HG03025 (cell line): ENCODE results near the gene TBC1D9.

ENCODE experiments used
- ATAC-seq: cut with Tn5 transposase; IDR thresholded peaks from one replicate; pipeline ENCODE4 v1.9.1; 2021; ENCODE audit warnings: mild to moderate bottlenecking, moderate library complexity; ENCODE audit not compliant: unreplicated experiment, low FRiP score

TBC1D9 gene

GRCh38 chr4:140659943-140660700, 96.1 kb downstream of the TBC1D9 start:
- ATAC-seq = no peak

- no peak for ATAC-seq
Measured at GRCh38 chr4:140654495-140654814, 101.7 kb downstream of the TBC1D9 start.

- ATAC-seq = no peak
Measured at GRCh38 chr4:140653718-140654494, 102.3 kb downstream of the TBC1D9 start.

GRCh38 chr4:140652601-140653000, 103.6 kb downstream of the TBC1D9 start:
- ATAC-seq = no peak

GRCh38 chr4:140648716-140649308, 107.4 kb downstream of the TBC1D9 start:
- ATAC-seq = no peak

GRCh38 chr4:140645614-140646412, 110.4 kb downstream of the TBC1D9 start:
- no peak for ATAC-seq

- no peak for ATAC-seq
Measured at GRCh38 chr4:140645196-140645595, 111.0 kb downstream of the TBC1D9 start.

- no peak for ATAC-seq
Measured at GRCh38 chr4:140644470-140645185, 111.6 kb downstream of the TBC1D9 start.

GRCh38 chr4:140643571-140644055, 112.6 kb downstream of the TBC1D9 start:
- no peak for ATAC-seq

- ATAC-seq = no peak
Measured at GRCh38 chr4:140642674-140643437, 113.3 kb downstream of the TBC1D9 start.

- no peak for ATAC-seq
Measured at GRCh38 chr4:140641789-140642439, 114.3 kb downstream of the TBC1D9 start.

GRCh38 chr4:140641105-140641555, 115.1 kb downstream of the TBC1D9 start:
- no peak for ATAC-seq

GRCh38 chr4:140640150-140640748, 115.9 kb downstream of the TBC1D9 start:
- ATAC-seq = no peak

- ATAC-seq = no peak
Measured at GRCh38 chr4:140639066-140639465, 117.1 kb downstream of the TBC1D9 start.

GRCh38 chr4:140637836-140638235, 118.3 kb downstream of the TBC1D9 start:
- no peak for ATAC-seq

- ATAC-seq = no peak
Measured at GRCh38 chr4:140635606-140636005, 120.6 kb downstream of the TBC1D9 start.

- no peak for ATAC-seq
Measured at GRCh38 chr4:140633951-140634350, 122.2 kb downstream of the TBC1D9 start.

- ATAC-seq = no peak
Measured at GRCh38 chr4:140633124-140633523, 123.1 kb downstream of the TBC1D9 start.
